ENCODE measurements around the gene AHNAK2. TPM values are rescaled to one million over a fixed set of nuclear protein-coding genes. Genes with fewer than 3 reads are reported as not detected.
"Not testable (repeated sequence)": the region's sequence is repeated elsewhere in the genome, so short reads cannot be mapped to it uniquely, and the experiment has no call there.

The AHNAK2 gene
- total RNA-seq, 1 donor from 2014 or later = 13.7 TPM

DNA sequence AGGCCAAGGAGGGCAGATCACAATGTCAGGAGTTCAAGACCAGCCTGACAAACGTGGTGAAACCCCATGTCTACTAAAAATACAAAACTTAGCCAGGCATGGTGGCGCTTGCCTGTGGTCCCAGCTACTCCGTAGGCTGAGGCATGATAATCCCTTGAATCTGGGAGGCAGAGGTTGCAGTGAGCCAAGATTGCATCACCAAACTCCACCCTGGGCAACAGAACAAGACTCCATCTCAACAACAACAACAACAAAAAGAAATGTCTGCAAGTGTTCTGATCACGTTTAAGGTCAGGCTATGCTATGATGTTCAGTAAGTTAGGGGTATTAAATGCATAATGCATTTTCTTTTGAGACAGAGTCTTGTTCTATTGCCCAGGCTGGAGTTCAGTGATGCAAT is 60.2 kb downstream of the AHNAK2 start:
- H3K9me3 ChIP-seq = no peaks in the 10 kb centered on the region
- no peaks in the 10 kb centered on the region for H3K4me1 ChIP-seq
- no peak overlapping the region for H3K27ac ChIP-seq
- intact Hi-C loops (cut with DNase I) = no loop called here
- H3K27me3 ChIP-seq = no peaks in the 10 kb centered on the region
- no peak overlapping the region for H3K4me3 ChIP-seq
- DNase-seq (no peak), ATAC-seq (no peak)
- TF ChIP-seq, protein P1, sequence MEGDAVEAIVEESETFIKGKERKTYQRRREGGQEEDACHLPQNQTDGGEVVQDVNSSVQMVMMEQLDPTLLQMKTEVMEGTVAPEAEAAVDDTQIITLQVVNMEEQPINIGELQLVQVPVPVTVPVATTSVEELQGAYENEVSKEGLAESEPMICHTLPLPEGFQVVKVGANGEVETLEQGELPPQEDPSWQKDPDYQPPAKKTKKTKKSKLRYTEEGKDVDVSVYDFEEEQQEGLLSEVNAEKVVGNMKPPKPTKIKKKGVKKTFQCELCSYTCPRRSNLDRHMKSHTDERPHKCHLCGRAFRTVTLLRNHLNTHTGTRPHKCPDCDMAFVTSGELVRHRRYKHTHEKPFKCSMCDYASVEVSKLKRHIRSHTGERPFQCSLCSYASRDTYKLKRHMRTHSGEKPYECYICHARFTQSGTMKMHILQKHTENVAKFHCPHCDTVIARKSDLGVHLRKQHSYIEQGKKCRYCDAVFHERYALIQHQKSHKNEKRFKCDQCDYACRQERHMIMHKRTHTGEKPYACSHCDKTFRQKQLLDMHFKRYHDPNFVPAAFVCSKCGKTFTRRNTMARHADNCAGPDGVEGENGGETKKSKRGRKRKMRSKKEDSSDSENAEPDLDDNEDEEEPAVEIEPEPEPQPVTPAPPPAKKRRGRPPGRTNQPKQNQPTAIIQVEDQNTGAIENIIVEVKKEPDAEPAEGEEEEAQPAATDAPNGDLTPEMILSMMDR (IDR thresholded peaks at IDR 0.05) = no peak
- no peaks in the 10 kb centered on the region for H3K36me3 ChIP-seq

DNA sequence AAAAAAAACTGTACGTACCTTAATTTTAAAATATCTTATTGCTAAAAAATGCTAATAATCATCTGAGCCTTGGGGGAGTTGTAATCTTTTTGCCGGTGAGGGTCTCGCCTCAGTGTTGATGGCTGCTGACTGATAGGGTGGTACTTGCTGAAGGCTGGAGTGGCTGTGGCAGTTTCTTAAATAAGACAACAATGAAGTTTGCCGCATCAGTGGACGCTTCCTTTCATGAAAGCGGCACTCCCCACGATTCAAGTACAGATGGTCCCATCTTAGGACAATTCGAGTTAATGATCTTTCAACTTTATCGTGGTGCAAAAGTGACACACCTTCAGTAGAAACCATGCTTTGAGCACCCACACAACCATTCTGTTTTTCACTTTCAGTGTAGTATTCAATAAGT is 61.1 kb downstream of the AHNAK2 start:
- ATAC-seq (no peak), DNase-seq (no peak)
- Histone ChIP-seq H3K27ac (no peak overlapping the region), H3K27me3 (no peaks in the 10 kb centered on the region), H3K4me3 (no peak overlapping the region), H3K9me3 (no peaks in the 10 kb centered on the region), H3K36me3 (no peaks in the 10 kb centered on the region), H3K4me1 (no peaks in the 10 kb centered on the region)
- intact Hi-C loops (cut with DNase I) = no loop called here
- TF ChIP-seq, protein P1 (IDR thresholded peaks at IDR 0.05) = no peak

DNA sequence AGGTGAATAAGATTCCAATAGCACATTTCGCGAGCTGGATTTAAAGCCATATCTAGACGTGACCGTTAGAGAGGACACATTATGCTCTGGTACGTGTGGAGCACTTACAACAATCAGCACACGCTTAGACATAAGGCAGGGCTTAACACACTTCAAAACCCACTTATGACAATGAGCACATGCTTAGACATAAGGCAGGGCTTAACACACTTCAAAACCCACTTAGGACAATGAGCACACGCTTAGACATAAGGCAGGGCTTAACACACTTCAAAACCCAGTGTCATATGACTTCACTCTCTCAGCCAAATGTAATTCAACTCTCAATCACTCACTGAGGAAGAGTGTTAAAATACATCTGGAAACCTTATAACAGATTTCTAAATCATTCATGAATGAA is 64.7 kb downstream of the AHNAK2 start:
- H3K4me3 ChIP-seq = no peak overlapping the region
- H3K9me3 ChIP-seq = no peaks in the 10 kb centered on the region
- H3K27me3 ChIP-seq = no peaks in the 10 kb centered on the region
- no peak overlapping the region for H3K27ac ChIP-seq
- DNase-seq = no peak
- TF ChIP-seq, protein P1 (IDR thresholded peaks at IDR 0.05) = no peak
- no peaks in the 10 kb centered on the region for H3K36me3 ChIP-seq
- peak; percentile 86 for ATAC-seq
- intact Hi-C loops (cut with DNase I) = no loop called here
- H3K4me1 ChIP-seq = no peaks in the 10 kb centered on the region

DNA sequence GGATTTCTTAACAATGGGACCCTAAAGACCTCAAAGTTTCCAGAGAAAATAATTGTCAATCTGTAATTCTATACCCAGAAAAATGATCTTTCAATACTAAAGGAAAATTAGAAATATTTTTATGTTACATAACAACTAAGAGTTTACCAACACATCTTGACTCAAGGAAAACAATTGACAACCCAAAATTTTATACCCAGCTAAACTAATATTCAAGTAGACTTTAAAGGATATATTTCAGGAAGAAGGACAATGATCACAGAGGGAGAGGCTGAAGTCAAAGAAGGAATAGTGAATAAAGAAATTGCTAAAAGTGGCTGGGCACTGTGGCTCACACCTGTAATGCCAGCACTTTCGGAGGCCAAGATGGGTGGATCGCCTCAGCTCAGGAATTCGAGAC is 66.1 kb downstream of the AHNAK2 start:
- intact Hi-C loops (cut with DNase I) = no loop called here
- no peaks in the 10 kb centered on the region for H3K4me1 ChIP-seq
- no peak overlapping the region for H3K27ac ChIP-seq
- no peak overlapping the region for H3K4me3 ChIP-seq
- DNase-seq = no peak
- no peak for ATAC-seq
- H3K9me3 ChIP-seq = no peaks in the 10 kb centered on the region
- H3K27me3 ChIP-seq = no peaks in the 10 kb centered on the region
- H3K36me3 ChIP-seq = no peaks in the 10 kb centered on the region
- TF ChIP-seq, protein P1 (IDR thresholded peaks at IDR 0.05) = no peak

DNA sequence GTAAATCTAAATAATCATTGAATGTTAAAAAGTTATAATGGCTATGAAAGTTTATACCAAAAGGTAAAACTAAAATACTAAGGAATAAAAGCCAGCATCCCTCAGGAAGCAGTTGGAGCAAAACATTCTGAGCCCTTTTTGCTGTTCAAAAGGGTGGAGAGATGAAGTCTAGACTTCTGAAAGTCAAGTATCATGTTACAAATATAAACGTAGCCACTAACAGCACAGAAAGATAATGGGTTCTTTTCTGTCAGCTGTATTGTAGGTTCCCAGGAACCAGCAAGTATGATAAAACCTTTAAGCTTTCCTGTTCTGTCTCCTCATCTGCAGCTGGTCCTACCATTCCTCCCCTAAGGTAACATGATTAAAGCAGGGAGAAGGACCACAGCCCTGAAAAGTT is 69.9 kb downstream of the AHNAK2 start:
- intact Hi-C loops (cut with DNase I) = no loop called here
- no peaks in the 10 kb centered on the region for H3K36me3 ChIP-seq
- no peak overlapping the region for H3K27ac ChIP-seq
- TF ChIP-seq, protein P1 (IDR thresholded peaks at IDR 0.05) = no peak
- DNase-seq (no peak), ATAC-seq (no peak)
- H3K4me3 ChIP-seq = no peak overlapping the region
- H3K27me3 ChIP-seq = peaks cover 5% of the 10 kb centered on the region
- H3K9me3 ChIP-seq = no peaks in the 10 kb centered on the region
- H3K4me1 ChIP-seq = no peaks in the 10 kb centered on the region

DNA sequence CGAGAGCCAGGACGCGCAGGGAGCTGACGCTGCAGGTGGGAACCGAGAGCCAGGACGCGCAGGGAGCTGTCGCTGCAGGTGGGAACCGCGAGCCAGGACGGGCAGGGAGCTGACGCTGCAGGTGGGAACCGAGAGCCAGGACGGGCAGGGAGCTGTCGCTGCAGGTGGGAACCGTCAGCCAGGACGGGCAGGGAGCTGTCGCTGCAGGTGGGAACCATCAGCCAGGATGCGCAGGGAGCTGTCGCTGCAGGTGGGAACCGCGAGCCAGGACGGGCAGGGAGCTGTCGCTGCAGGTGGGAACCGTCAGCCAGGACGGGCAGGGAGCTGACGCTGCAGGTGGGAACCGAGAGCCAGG is 72.6 kb downstream of the AHNAK2 start:
- ATAC-seq; H3K27ac ChIP-seq; H3K36me3 ChIP-seq; intact Hi-C loops (cut with DNase I); H3K4me3 ChIP-seq; DNase-seq; H3K9me3 ChIP-seq; H3K4me1 ChIP-seq; H3K27me3 ChIP-seq: not testable (repeated sequence)

DNA sequence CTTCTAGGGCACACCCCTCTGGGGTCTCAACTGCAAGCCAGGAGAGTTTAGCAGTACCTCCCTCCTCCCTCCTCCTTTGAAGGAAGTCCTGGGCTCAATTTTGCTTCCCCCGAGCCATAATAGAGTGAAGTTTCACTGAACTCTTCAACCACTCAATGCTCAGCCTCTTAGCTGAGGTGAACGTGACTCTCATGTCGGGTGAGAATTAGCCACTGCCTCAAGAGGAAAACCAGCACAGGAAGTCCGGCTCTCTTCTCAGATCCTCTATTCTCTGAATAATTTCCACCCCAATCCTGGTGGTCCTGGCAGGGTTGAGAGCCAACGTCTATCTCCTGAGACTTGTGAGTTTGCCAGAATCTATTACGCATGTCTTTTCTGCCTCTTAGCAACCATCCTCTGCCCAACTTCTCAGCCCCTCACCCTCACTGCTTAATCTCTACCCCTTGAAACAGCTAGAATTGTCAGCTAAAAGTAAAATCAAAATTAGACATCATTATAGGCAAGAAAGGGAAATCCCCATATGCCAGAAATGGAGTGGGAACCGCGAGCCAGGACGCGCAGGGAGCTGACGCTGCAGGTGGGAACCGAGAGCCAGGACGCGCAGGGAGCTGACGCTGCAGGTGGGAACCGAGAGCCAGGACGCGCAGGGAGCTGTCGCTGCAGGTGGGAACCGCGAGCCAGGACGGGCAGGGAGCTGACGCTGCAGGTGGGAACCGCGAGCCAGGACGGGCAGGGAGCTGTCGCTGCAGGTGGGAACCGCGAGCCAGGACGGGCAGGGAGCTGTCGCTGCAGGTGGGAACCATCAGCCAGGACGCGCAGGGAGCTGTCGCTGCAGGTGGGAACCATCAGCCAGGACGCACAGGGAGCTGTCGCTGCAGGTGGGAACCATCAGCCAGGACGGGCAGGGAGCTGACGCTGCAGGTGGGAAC is 73.3 kb downstream of the AHNAK2 start:
- DNase-seq; intact Hi-C loops (cut with DNase I); H3K36me3 ChIP-seq; H3K27ac ChIP-seq; H3K4me1 ChIP-seq; H3K9me3 ChIP-seq; ATAC-seq; H3K27me3 ChIP-seq; H3K4me3 ChIP-seq: not testable (repeated sequence)
